ENCODE measurements around the gene ITGA2B.
"Not testable (repeated sequence)": the region's sequence is repeated elsewhere in the genome, so short reads cannot be mapped to it uniquely, and the experiment has no call there.

Gene ITGA2B

DNA sequence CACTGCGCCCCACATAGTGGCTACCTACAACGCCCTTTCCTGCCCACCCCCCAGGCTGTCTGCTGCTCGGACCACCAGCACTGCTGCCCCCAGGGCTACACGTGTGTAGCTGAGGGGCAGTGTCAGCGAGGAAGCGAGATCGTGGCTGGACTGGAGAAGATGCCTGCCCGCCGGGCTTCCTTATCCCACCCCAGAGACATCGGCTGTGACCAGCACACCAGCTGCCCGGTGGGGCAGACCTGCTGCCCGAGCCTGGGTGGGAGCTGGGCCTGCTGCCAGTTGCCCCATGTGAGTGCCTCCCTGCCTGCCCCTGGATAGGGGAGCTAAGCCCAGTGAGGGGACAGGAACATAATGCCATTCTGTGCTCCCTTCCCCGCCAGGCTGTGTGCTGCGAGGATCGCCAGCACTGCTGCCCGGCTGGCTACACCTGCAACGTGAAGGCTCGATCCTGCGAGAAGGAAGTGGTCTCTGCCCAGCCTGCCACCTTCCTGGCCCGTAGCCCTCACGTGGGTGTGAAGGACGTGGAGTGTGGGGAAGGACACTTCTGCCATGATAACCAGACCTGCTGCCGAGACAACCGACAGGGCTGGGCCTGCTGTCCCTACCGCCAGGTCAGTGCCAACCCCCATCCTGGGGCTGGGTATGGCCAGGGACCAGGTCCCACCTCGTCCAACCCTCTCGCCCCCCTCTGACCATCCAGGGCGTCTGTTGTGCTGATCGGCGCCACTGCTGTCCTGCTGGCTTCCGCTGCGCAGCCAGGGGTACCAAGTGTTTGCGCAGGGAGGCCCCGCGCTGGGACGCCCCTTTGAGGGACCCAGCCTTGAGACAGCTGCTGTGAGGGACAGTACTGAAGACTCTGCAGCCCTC is 37.3 kb downstream of the ITGA2B start:
- no peak for DNase-seq (ENCODE audit: low read depth)

DNA sequence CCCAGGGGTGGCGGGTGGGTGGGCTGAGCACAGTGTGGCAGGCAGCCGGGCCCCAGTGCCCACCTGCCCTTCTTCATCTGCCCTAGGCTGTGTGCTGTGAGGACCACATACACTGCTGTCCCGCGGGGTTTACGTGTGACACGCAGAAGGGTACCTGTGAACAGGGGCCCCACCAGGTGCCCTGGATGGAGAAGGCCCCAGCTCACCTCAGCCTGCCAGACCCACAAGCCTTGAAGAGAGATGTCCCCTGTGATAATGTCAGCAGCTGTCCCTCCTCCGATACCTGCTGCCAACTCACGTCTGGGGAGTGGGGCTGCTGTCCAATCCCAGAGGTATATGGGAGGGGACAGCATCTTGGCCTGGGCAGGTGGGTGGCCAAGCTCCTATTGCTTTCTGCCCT is 38.0 kb downstream of the ITGA2B start:
- no peak for DNase-seq (ENCODE audit: low read depth)

DNA sequence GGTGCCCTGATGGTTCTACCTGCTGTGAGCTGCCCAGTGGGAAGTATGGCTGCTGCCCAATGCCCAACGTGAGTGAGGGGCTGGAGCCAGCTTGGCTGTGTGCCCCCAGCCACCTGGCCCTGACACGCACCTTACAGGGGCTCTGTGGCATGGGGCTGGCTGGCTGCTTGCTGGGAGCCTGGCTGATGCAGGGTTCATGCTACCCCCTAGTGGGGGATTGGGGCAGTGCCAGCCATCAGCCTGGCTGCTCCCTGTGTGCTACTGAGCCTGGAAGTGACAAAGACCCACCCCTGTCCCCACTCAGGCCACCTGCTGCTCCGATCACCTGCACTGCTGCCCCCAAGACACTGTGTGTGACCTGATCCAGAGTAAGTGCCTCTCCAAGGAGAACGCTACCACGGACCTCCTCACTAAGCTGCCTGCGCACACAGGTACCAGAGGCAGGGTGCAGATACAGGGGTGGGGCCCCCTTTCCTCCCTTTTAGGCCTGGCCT is 38.7 kb downstream of the ITGA2B start:
- no peak for DNase-seq (ENCODE audit: low read depth)

DNA sequence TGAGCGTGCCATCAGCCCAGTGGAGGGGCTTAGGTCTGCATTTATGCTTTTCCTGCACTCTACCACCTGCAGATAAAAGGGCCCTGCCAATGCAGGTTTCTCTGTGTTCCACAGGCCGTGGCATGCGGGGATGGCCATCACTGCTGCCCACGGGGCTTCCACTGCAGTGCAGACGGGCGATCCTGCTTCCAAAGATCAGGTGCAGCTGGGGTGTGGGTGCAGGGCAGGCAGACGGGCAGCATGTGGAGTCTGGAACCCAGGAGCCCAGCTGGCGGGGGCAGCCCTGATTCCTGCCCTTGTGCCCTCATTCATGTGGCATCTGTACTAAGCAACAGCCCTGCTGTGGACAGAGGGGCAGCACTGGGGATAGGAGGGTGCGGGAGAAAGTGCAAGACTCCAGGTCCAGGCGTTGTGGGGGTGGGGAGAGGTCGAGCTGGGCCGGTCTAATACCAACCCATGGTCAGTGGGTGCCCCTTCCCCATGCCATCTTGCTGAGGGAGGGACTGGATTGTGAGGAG is 39.8 kb downstream of the ITGA2B start:
- no peak for DNase-seq (ENCODE audit: low read depth)

DNA sequence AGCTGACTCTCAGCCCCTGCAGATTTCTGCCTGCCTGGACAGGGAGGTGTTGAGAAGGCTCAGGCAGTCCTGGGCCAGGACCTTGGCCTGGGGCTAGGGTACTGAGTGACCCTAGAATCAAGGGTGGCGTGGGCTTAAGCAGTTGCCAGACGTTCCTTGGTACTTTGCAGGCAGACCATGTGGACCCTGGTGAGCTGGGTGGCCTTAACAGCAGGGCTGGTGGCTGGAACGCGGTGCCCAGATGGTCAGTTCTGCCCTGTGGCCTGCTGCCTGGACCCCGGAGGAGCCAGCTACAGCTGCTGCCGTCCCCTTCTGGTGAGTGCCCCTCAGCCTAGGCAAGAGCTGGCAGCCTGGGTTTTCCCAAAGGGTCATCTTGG is 40.5 kb downstream of the ITGA2B start:
- no peak for DNase-seq (ENCODE audit: low read depth)

DNA sequence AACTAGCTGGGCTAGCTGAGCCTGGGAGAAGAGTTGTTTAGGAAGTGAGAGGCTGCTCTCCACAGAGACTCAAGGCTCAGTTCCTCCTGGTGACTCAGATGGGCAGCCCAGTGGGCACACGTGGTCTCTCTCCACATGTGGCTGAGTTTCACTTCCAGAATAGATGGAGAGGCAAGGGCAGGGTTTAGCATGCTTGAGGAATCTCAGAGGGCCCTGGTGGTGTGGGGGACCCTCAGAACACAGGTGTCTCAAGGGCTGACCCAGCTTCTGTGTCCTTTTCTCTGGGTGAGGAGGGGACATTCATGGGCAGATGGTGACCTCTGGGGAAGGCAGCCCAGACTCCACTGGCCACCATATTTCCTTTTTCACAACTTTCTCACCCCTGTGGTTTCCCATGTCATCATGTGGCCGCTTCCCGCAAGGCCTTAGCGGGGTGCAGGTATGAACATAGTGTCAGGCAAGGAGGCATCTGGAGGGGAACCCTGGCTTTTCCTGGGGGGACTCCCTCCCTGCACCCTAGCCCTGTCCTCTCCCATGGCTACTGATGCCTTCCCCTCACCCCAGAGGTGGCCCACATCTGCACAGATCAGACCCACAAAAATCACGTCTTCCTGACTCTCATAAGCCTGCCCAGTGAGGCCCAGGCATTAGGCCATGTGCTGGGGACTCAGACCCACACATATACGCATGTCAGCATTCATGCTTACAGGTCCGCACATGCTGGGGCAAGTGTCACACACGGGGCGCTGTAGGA is 41.0 kb downstream of the ITGA2B start:
- no peak for DNase-seq (ENCODE audit: low read depth)

DNA sequence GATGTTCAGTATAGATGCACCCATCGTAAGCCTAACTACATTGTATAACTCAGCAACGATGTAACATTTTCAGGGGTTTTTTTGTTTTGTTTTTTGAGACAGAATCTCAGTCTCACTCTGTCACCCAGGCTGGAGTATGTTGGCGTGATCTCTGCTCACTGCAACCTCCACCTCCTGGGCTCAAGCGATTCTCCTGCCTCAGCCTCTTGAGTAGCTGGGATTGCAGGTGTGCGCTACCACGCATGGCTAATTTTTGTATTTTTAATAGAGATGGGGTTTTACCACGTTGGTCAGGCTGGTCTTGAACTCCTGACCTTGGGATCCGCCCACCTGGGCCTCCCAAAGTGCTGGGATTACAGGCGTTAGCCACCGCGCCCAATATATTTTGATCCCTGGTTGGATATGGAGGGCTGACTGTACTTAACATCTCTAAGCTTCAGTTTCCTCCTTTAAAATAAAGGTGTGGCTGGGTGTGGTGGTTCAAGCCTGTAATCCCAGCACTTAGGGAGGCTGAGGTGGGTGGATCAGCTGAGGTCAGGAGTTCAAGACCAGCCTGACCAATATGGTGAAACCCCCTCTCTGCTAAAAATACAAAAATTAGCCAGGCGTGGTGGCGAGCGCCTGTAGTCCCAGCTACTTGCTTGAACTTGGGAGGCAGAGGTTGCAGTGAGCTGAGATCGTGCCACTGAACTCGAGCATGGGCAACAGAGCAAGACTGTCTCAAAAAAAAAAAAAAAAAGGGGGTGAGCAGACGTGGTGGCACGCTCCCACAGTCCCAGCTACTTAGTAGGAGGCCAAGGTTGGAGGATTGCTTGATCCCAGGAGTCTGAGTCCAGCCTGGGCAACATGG is 42.0 kb downstream of the ITGA2B start:
- DNase-seq (ENCODE audit: low read depth) = not testable (repeated sequence)

DNA sequence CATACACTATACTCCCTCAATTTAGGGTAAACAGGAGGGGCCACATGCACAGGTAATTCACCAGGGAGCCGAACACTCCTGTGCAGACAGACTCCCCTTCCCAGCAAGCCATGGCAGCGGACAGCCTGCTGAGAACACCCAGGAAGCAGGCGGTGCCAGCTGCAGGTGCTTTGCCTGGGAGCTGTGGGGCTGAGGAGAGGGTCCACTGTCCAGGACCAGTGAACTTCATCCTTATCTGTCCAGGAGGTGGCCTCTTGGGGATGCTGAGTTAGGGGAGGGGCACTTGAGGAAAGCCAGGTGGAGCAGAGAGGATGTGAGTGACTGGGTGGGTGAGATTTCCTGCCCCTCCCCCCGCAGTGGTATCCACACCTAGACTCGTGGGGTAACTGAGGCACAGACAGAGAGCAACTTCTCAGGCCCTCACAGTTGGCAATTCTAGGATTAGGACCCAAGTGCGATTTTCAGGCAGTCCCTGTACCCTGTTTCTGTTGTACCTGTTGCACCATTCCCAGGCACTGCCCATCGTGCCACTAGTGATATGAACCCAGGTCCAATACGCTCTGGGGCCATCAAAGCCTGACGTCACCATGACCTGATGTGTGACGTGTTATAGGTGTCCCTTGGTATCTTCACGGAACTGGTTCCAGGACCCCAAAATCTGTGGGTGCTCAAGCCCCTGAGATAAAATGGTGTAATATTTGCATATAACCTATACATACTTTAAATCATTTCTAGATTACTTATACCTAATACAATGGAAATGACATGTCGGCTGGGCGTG is 43.2 kb downstream of the ITGA2B start:
- DNase-seq (ENCODE audit: low read depth) = no peak

DNA sequence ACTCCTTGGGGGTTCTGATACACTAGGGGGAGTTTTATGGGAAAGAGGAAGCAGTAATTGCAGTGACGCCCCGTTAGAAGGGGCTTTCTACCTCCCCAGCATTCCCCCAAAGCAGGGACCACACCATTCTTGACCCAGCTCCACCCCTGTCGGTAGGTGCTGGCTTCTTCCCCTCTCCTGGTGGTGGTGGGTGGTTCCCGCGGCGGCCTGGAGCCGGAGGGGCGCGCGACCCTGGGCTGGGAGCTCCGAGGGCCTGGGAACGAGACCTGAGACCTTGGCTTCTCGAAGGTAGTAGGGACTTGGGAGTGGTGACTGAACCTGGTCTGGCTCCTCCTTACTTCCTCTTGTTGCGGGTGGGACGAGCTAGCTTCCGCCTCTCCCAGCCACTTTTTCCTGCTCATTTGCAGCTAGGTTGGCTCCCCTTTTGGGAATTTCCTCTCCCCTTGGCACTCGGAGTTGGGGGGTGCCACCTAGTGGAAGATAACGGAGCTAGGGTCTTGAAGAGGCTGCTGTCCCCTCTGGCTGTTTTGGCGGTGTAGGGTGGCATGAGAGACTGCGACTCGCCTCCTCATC is 43.9 kb downstream of the ITGA2B start:
- DNase-seq (ENCODE audit: low read depth) = no peak

DNA sequence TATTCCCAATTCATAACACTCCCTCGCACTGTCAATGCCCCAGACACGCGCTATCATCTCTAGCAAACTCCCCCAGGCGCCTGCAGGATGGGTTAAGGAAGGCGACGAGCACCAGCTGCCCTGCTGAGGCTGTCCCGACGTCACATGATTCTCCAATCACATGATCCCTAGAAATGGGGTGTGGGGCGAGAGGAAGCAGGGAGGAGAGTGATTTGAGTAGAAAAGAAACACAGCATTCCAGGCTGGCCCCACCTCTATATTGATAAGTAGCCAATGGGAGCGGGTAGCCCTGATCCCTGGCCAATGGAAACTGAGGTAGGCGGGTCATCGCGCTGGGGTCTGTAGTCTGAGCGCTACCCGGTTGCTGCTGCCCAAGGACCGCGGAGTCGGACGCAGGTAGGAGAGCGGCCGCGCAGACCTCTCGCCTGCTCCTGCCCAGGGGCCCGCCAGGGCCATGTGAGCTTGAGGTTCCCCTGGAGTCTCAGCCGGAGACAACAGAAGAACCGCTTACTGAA is 44.5 kb downstream of the ITGA2B start, which contains the start of gene GRN:
TSS of gene GRN (plus strand) at position 364 of the 515 bp plus-strand sequence. CDS start 3,863 bp downstream, outside the sequence.
- DNase-seq (ENCODE audit: low read depth) = peak; percentile 87

DNA sequence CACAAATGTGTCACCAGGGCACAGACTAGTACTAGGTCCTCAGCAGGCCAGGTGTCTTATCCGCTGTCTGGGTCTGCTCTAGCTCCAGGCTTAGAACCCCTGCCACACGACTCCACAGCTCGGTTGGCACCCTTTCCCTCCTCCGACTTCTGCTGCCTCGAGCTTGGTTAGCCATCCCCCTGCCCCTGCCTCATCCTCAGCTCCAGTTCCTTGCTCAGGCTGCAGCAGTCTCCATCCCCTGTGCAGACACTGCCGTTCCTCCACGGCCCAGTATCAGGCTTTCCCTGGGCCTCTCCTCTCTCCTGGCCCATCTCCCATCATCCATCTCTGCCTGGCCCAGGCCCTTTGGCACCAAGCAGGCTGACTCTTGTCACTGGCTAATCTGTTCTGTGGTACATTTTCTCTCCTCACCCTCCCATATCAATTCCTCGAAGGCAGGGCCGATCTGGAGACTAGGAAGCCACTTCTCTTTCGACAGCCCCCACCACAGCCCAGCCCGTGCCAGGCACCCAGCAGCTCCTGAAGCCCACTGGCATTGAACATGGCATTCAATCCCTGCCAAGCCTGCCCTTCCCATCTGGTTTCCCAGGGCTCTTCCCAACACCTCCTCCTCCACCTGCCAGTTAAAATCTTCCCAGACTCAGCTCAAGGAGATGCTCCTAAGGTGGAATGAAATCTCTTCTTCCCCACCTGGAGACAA is 45.8 kb downstream of the ITGA2B start:
- no peak for DNase-seq (ENCODE audit: low read depth)

DNA sequence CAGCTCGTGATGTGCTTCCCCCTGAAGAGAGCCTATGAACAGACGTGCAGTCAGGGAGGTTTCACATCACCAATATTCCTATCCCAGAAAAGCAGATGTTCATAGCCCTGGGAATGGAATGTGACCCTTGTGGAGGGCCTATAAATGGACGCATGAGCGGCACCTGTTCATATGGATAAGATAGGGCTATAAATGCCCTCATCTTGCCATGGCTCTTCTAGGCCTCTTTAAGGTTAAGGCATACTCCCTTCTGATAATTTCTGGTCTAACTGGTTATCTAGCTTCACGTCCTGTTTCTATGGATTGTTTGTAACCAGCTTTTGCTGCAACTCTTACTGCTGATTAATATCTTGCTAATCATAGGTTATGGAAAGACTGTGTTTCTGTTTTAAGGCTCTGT is 48.9 kb downstream of the ITGA2B start:
- DNase-seq (ENCODE audit: low read depth) = not testable (repeated sequence)

DNA sequence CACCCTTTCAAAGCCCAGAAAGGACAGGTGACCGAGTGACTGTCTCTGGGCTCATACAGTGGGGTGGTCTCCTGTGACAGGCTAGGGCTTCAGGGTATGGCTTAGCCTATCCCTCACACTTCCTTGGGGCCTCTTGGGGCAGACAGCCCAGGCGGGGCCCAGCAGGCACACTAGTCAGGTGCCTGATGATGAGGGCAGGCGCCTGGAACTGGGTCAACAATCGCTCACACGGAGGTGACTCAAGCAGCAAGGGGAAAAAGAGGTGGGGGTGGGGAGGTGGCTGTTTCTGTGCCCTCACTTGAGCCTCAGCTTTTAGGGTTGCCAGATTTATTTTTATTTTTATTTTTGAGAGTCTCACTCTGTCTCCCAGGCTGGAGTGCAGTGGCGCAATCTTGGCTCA is 50.7 kb downstream of the ITGA2B start:
- DNase-seq (ENCODE audit: low read depth) = no peak

DNA sequence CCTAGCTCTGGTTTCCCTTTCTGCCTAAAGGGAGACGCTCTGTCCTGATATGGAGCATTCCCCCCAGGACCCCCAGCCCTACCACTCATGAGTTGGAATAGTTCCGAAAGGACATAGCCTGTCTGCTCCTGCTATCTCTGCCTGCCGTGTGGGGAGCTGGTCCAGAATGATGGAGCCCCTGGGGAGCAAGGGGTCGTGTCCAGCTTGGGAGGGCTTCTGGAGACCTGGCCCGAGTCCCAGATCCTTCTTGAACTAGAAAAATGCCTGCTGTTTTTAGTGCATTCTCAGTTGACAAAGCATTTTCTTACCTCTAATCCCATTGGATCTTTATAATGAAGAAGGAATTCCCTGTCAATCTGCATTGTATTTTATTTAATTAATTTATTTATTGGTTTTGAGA is 53.5 kb downstream of the ITGA2B start:
- DNase-seq (ENCODE audit: low read depth) = no peak

DNA sequence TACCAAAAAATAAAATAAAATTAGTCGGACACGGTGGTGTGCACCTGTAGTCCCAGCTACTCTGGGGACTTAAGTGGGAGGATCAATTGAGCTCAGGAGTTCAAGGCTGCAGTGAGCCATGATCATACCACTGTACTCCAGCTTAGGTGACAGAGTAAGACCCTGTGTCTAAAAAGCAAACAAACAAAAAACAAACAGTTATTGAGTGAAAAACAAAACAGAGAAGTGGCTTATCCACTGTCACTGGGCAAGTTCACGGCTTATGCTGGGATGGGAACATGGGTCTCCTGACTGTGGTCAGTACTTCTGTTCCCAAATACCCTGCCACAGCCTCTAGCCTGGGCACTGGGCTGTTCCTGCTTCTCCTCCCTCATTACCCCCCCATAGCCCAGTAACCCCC is 53.9 kb downstream of the ITGA2B start:
- DNase-seq (ENCODE audit: low read depth) = no peak

DNA sequence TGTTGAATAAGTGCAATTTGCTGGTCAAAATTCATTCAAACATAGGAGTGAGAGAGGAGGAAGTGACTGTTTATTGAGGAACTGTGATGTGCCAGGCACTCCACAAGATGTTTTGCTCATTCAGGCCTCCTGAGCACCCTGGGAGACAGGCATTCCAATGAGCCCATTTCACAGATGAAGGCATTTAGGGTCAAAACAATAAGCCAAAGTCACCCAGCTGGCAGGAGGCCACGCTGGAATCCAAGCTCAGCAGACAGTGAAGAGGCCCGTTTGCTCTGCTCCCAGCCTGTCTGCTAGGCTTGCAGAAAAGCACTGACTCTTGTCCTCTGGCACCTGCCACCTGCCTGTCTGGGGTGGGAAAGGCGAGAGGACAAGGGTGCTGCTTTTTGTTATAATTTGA is 54.7 kb downstream of the ITGA2B start:
- DNase-seq (ENCODE audit: low read depth) = no peak

DNA sequence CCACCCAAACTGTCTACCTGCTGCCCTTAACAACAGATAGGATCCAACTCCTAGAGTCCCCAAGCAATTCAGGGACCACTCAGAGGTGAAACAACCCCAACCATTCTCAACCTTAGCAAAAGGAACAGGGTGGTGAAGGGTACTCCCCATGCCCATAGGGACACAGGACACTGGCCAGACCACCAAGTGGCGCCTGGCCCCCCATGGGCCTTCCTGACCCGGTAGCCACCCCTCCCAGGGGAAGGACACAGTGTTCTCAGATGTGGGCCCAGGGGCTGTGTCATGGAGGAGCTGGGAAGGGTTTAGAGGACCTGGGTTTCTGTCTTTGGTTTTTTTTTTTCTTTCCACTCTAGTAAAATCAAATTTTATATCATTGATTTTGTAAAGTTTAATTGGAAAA is 55.1 kb downstream of the ITGA2B start:
- DNase-seq (ENCODE audit: low read depth) = no peak

DNA sequence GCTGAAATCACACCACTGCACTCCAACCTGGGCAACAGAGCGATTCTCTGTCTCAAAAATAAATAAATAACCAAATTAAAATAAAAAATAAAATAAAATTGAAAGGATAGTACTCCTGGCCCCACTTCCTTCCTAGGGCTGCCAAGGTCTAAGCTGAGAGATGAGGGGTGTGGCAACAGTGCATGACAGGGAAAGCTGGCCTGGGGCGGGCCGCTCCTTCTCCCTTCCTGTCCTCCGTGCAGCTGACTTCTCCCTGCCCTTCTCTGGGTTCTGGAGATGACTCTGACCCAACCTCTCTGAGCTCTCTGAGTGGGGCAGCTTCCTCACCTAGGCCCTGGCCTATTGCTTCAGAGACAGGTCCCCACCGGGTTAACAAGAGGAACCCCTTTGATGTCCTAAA is 56.1 kb downstream of the ITGA2B start:
- DNase-seq (ENCODE audit: low read depth) = no peak

DNA sequence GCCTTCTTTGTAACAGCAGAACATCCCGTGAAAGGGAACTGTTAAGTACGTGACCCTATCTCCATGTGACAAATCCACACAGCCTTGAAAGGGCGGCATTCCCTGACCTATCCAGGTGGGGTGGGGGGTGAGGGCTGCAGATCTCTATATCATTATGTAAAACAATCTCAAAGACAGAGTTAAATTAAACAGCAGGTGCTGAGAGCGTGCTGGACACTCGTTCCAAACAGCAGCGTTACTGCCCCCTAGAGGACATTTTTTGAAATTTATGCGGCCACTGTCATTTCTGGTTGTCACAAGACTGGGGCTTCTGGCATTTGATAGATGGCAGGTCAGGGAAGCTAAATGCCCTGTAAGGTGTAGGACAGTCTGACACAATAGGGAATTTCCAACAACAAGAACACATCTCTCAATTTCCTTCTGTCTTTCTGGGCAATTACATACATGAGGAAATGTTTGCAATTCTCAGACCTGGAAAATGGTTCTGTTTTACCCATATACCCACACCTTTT is 58.1 kb downstream of the ITGA2B start:
- no peak for DNase-seq (ENCODE audit: low read depth)

DNA sequence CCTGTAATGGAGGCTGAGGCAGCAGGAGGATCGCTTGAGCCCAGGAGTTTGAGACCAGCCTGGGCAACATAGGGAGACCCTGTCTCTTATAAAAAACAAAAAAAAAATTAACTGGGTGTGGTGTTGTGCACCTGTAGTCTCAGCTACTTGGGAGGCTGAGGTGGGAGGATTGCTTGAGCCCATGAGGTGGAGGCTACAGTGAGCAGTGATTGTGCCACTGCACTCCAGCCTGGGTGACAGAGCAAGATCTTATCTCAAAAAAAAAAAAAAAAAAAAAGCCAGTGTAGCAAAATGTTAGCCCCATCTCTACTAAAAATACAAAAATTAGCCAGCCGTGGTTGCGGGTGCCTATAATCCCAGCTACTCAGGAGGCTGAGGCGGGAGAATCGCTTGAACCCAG is 59.2 kb downstream of the ITGA2B start:
- DNase-seq (ENCODE audit: low read depth) = not testable (repeated sequence)
